A673 (cell line): Measurements from ENCODE around the gene CCBE1. TPM values are rescaled to one million over a fixed set of nuclear protein-coding genes. Genes with fewer than 3 reads are reported as not detected.

Experiments used
- BruUV-seq: library from RNA; stranded (reverse); fragments of 400-500 nt; replicated peaks from 2 replicates; lab custom pipeline; 2021; lab: Mats Ljungman, UMichigan
- CTCF ChIA-PET: fragments of 300-600 bp; sonication (Branson Sonifier 250); formaldehyde crosslinking; loops from one replicate; lab custom pipeline; 2022; ENCODE audit warnings: antibody characterized with exemption; lab: Charles Lee
- POLR2A ChIA-PET: fragments of 300-600 bp; sonication (Branson Sonifier 250); formaldehyde crosslinking; loops from one replicate; lab custom pipeline; 2022; ENCODE audit warnings: antibody characterized with exemption; ENCODE audit not compliant: low non-redundant PET; lab: Charles Lee
- DNase-seq: peaks from one replicate; pipeline ENCODE4 v3.0.0-alpha.2; 2015; ENCODE audit warnings: low spot score
- H3K27ac ChIP-seq: fragments of 200-600 bp; sonication (generic); 2 replicates; pipeline ENCODE4 v1.5.1; 2016; ENCODE audit warnings: mixed run types, low read depth, mild to moderate bottlenecking, mixed read lengths, antibody characterized with exemption, low read length; ENCODE audit not compliant: poor library complexity, severe bottlenecking
- H3K27me3 ChIP-seq: fragments of 200-600 bp; sonication (generic); replicated peaks from 2 replicates; pipeline ENCODE4 v1.6.1; 2017; ENCODE audit warnings: mixed run types, low read depth, mild to moderate bottlenecking, mixed read lengths, antibody characterized with exemption, low read length; ENCODE audit not compliant: insufficient read depth, poor library complexity
- H3K36me3 ChIP-seq: fragments of 200-600 bp; sonication (generic); 2 replicates; pipeline ENCODE4 v1.6.1; 2016; ENCODE audit warnings: mixed run types, mild to moderate bottlenecking, mixed read lengths, antibody characterized with exemption, low read length; ENCODE audit not compliant: insufficient read depth, poor library complexity, severe bottlenecking
- H3K4me1 ChIP-seq: fragments of 200-600 bp; sonication (generic); 2 replicates; pipeline ENCODE4 v1.6.1; 2017; ENCODE audit warnings: mixed run types, mild to moderate bottlenecking, mixed read lengths, antibody characterized with exemption, low read length; ENCODE audit not compliant: insufficient read depth, poor library complexity, severe bottlenecking
- H3K4me3 ChIP-seq: fragments of 200-600 bp; sonication (generic); 2 replicates; pipeline ENCODE4 v1.5.1; 2016; ENCODE audit warnings: low read depth, mixed run types, mild to moderate bottlenecking, mixed read lengths, low read length; ENCODE audit not compliant: poor library complexity, severe bottlenecking
- H3K9me3 ChIP-seq: fragments of 200-600 bp; sonication (generic); 2 replicates; pipeline ENCODE4 v1.6.1; 2016; ENCODE audit warnings: mixed run types, low read depth, mild to moderate bottlenecking, mixed read lengths, antibody characterized with exemption, low read length; ENCODE audit not compliant: poor library complexity, severe bottlenecking
- EZH2 ChIP-seq: fragments of 200-600 bp; sonication (generic); IDR thresholded peaks from 2 replicates; pipeline ENCODE4 v1.6.1; 2017; ENCODE audit warnings: borderline replicate concordance, low read depth, mild to moderate bottlenecking, mixed read lengths, antibody characterized with exemption, low read length; ENCODE audit not compliant: poor library complexity, severe bottlenecking
- intact Hi-C: fragments of 100-400 bp; cut with micrococcal nuclease; formaldehyde crosslinking; loops from one replicate; pipeline ENCODE4 v1.10.0; 2022; ENCODE audit not compliant: unreplicated experiment
- total RNA-seq: library from RNA; stranded (reverse); gene quantifications from 2 replicates; pipeline ENCODE4 v1.2.3, GENCODE V29; 2021
- TF ChIP-seq, protein P1 (sequence below): fragments of 300-800, 200-600 bp; sonication (generic); conservative IDR thresholded peaks from 2 replicates; pipeline ENCODE4 v1.5.1; 2017; ENCODE audit warnings: low read depth, mild to moderate bottlenecking, antibody characterized with exemption, low read length, moderate library complexity, mixed read lengths

The CCBE1 gene
- total RNA-seq, 1 experiment from 2014 or later, result not detected

DNA sequence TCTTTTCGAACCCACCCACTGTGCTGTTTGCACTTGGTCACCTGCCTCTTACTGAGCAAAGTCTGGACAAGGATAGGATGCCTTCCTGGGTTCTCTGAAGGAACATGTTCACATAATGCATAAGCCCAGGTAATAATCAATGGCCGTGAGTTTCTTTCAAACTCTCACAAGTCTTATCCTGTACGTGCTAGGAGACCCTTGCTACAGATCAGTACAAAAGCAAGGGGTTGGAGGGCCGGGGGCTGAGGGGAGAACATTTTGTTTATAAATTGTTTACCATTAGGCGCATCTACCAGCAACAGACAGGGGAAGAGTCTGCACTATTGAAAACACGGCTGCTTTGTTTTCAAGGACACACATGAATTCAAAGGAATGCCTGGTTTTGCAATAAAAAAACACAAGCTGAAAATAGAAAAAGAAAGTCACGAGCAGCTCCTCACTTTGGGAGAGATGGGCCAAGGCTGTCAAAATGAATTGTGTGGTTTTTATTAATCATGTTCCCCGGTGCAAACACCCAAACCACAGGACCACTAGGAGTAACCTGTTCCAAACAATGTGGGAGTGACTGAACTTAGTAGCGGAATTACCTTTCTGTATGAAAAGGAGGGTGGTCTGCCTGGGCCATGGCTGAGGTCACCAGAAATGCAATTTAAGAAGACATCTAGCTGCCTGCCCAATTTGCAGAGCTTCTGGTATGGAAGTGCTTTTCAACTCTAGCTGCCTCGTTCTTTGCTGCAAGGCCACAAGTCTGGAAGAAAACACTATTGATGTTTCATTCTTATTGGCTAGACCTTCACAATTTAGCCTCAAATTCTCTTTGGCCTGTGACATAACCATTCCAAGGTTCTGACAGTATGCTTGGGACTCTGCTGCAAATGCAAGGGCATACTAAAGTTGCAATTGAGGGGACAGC lies 73.5 kb downstream of the CCBE1 start:
- intact Hi-C loops, result no loop called here

DNA sequence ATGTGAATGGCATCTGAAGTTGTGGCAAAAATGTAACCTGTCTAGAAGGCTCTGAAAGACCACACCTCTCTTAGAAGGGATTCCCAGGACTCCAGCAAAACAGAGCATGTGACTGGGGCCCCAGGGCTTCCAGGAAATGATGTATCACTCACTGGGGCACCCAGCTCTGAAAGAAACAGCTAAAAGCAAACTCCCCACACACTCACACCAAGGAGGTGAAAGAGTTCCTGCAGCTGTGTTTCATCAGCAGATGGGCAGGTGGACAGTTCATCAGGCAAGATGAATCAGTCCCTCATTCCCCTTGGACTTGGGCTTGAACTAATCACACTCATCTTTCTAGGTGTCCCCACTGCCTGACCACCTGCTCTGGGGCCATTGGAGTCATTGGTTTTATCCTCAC lies 76.2 kb downstream of the CCBE1 start:
- H3K4me1 ChIP-seq, result no peaks in the 10 kb centered on the region
- H3K27ac ChIP-seq, result no peak overlapping the region
- ChIA-PET CTCF (no interaction called here), POLR2A (no interaction called here)
- H3K4me3 ChIP-seq, result no peak overlapping the region
- H3K9me3 ChIP-seq, result no peaks in the 10 kb centered on the region
- BruUV-seq, result no TSS peak
- intact Hi-C loops, result no loop called here
- H3K36me3 ChIP-seq, result no peaks in the 10 kb centered on the region
- DNase-seq, result no peak
- peaks cover 4% of the 10 kb centered on the region for H3K27me3 ChIP-seq
- TF ChIP-seq, protein P1, sequence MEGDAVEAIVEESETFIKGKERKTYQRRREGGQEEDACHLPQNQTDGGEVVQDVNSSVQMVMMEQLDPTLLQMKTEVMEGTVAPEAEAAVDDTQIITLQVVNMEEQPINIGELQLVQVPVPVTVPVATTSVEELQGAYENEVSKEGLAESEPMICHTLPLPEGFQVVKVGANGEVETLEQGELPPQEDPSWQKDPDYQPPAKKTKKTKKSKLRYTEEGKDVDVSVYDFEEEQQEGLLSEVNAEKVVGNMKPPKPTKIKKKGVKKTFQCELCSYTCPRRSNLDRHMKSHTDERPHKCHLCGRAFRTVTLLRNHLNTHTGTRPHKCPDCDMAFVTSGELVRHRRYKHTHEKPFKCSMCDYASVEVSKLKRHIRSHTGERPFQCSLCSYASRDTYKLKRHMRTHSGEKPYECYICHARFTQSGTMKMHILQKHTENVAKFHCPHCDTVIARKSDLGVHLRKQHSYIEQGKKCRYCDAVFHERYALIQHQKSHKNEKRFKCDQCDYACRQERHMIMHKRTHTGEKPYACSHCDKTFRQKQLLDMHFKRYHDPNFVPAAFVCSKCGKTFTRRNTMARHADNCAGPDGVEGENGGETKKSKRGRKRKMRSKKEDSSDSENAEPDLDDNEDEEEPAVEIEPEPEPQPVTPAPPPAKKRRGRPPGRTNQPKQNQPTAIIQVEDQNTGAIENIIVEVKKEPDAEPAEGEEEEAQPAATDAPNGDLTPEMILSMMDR, result no peak
- TF ChIP-seq EZH2, result no peak

More for the DNA sequence above, 73.5 kb downstream of the CCBE1 start:
- POLR2A ChIA-PET, result no interaction called here
- no TSS peak for BruUV-seq
- no peaks in the 10 kb centered on the region for H3K9me3 ChIP-seq
- no peaks in the 10 kb centered on the region for H3K4me1 ChIP-seq
- no peak for DNase-seq
- H3K36me3 ChIP-seq, result no peaks in the 10 kb centered on the region
- no peak overlapping the region for H3K4me3 ChIP-seq
- CTCF ChIA-PET, result interaction anchor here (1.1 kb wide), 1 partner anchor 200 kb away, joined by 3 read pairs; no protein-coding TSS in a partner anchor
- TF ChIP-seq, protein P1, result no peak
- TF ChIP-seq EZH2, result no peak
- H3K27me3 ChIP-seq, result peaks cover 4% of the 10 kb centered on the region
- H3K27ac ChIP-seq, result no peak overlapping the region

DNA sequence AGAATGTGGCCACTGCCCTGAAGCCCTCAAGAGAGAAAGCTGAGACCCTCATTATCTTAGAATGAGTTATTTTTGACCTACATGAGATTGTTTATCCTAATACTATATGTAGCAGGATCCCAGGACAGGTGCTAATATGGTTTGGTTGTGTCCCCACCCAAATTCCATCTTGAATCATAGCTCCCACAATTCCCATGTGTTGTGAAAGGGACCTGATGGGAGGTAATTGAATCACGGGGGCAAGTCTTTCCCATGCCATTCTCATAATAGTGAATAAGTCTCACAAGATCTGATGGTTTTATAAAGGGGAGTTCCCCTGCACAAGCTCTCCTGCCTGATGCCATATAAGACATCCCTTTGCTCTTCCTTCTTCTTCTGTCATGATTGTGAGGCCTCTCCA lies 76.8 kb downstream of the CCBE1 start:
- H3K27me3 ChIP-seq, result peaks cover 4% of the 10 kb centered on the region
- H3K36me3 ChIP-seq, result no peaks in the 10 kb centered on the region
- ChIA-PET POLR2A (no interaction called here), CTCF (no interaction called here)
- no peak overlapping the region for H3K4me3 ChIP-seq
- TF ChIP-seq, protein P1, result no peak
- TF ChIP-seq EZH2, result no peak
- H3K9me3 ChIP-seq, result no peaks in the 10 kb centered on the region
- no TSS peak for BruUV-seq
- intact Hi-C loops, result no loop called here
- DNase-seq, result no peak
- no peak overlapping the region for H3K27ac ChIP-seq
- H3K4me1 ChIP-seq, result no peaks in the 10 kb centered on the region
